ENCODE data around the gene TMEM81.

DNA sequence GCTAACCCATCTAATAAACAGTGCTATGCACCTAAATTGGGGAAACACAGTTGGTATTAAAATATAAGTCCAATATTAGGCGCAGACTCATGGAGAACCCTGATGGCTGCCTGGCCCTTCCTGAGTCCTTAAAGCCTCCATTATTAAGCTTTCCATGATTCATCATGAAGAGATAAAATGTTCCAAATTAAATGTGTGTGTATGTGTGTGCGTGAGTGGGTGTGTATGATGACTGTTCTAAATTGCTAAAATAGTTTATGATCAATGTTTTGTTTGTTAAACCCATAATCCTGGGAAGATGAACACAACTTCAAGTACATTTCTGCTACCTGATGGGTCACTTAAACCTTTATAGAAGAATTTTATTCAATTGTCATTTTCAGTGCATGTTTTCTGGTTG is 43.8 kb upstream of the TMEM81 start:
- TF ChIP-seq, protein P1, sequence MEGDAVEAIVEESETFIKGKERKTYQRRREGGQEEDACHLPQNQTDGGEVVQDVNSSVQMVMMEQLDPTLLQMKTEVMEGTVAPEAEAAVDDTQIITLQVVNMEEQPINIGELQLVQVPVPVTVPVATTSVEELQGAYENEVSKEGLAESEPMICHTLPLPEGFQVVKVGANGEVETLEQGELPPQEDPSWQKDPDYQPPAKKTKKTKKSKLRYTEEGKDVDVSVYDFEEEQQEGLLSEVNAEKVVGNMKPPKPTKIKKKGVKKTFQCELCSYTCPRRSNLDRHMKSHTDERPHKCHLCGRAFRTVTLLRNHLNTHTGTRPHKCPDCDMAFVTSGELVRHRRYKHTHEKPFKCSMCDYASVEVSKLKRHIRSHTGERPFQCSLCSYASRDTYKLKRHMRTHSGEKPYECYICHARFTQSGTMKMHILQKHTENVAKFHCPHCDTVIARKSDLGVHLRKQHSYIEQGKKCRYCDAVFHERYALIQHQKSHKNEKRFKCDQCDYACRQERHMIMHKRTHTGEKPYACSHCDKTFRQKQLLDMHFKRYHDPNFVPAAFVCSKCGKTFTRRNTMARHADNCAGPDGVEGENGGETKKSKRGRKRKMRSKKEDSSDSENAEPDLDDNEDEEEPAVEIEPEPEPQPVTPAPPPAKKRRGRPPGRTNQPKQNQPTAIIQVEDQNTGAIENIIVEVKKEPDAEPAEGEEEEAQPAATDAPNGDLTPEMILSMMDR (IDR thresholded peaks at IDR 0.05 in 2 of 3, conservative IDR thresholded peaks at IDR 0.05 in 1 of 3; ENCODE audit: control insufficient read depth in 2 of 3, extremely low read depth in 1 of 3, insufficient read depth in 1 of 3, low read depth in 3 of 3, low read length in 3 of 3), result no peak
- TF ChIP-seq HCFC1 (IDR thresholded peaks at IDR 0.05; ENCODE audit: low read length) (no peak), POLR2AphosphoS2 (IDR thresholded peaks at IDR 0.05; ENCODE audit: low read depth, low read length) (no peak), NBN (IDR thresholded peaks at IDR 0.05) (no peak), NFIC (IDR thresholded peaks at IDR 0.05; ENCODE audit: low read depth, low read length) (no peak), ATF7 (IDR thresholded peaks at IDR 0.05; ENCODE audit: low read depth) (no peak), PRDM15 (CRISPR knock-in tag; IDR thresholded peaks at IDR 0.05) (no peak), FOXM1 (IDR thresholded peaks at IDR 0.05; ENCODE audit: low read depth, low read length) (no peak), MAX (IDR thresholded peaks at IDR 0.05; ENCODE audit: low read depth, low read length) (no peak), POLR2A (IDR thresholded peaks at IDR 0.05; ENCODE audit: low read depth, low read length) (no peak)

Measured in GM12878 (cell line).